OCI-LY7 (cell line): ENCODE data around the gene SGK1. TPM values are rescaled to one million over a fixed set of nuclear protein-coding genes. Genes with fewer than 3 reads are reported as not detected.
"Not testable (repeated sequence)": the region's sequence is repeated elsewhere in the genome, so short reads cannot be mapped to it uniquely, and the experiment has no call there.

Source experiments
- BruUV-seq: library from RNA; stranded (reverse); fragments of 400-500 nt; replicated peaks from 2 replicates; lab custom pipeline; 2021; lab: Mats Ljungman, UMichigan
- CTCF ChIA-PET: fragments of 300-600 bp; sonication (Branson Sonifier 250); formaldehyde crosslinking; loops from one replicate; lab custom pipeline; 2022; ENCODE audit warnings: antibody characterized with exemption; ENCODE audit not compliant: unreplicated experiment; lab: Charles Lee
- POLR2A ChIA-PET: fragments of 300-600 bp; sonication (Branson Sonifier 250); formaldehyde crosslinking; loops from one replicate; lab custom pipeline; 2022; ENCODE audit warnings: antibody characterized with exemption; lab: Charles Lee
- DNase-seq: peaks from one replicate; pipeline ENCODE4 v3.0.0-alpha.2; 2015; ENCODE audit warnings: low spot score
- H2AFZ ChIP-seq: fragments of 200-600 bp; sonication (generic), shearing (Covaris generic); 2 replicates; pipeline ENCODE4 v1.6.1; 2014; ENCODE audit warnings: mild to moderate bottlenecking, antibody characterized with exemption, low read length, moderate library complexity
- H3K27ac ChIP-seq: fragments of 200-600 bp; sonication (generic); 2 replicates; pipeline ENCODE4 v1.5.1; 2014; ENCODE audit warnings: mixed run types, low read depth, mild to moderate bottlenecking, moderate library complexity, low read length, inconsistent platforms; ENCODE audit not compliant: poor library complexity, severe bottlenecking
- H3K36me3 ChIP-seq: fragments of 200-600 bp; sonication (generic); 2 replicates; pipeline ENCODE4 v1.6.1; 2014; ENCODE audit warnings: mild to moderate bottlenecking, antibody characterized with exemption, low read length, moderate library complexity, mixed read lengths; ENCODE audit not compliant: insufficient read depth
- H3K4me1 ChIP-seq: fragments of 200-600 bp; sonication (generic); 2 replicates; pipeline ENCODE4 v1.5.1; 2014; ENCODE audit warnings: mild to moderate bottlenecking, low read length; ENCODE audit not compliant: insufficient read depth, poor library complexity, severe bottlenecking
- H3K4me2 ChIP-seq: fragments of 200-600 bp; sonication (generic); 2 replicates; pipeline ENCODE4 v1.6.1; 2014; ENCODE audit warnings: mild to moderate bottlenecking, low read length
- H3K4me3 ChIP-seq: fragments of 200-600 bp; sonication (generic); 2 replicates; pipeline ENCODE4 v1.5.1; 2014; ENCODE audit warnings: mild to moderate bottlenecking, low read depth, low read length; ENCODE audit not compliant: poor library complexity, severe bottlenecking
- H3K79me2 ChIP-seq: fragments of 200-600 bp; sonication (generic); 2 replicates; pipeline ENCODE4 v1.6.1; 2016; ENCODE audit warnings: low read depth, mild to moderate bottlenecking, low read length, moderate library complexity, mixed read lengths; ENCODE audit not compliant: insufficient read depth
- H3K9me2 ChIP-seq: fragments of 200-600 bp; sonication (generic); 2 replicates; pipeline ENCODE4 v1.6.1; 2016; ENCODE audit warnings: mild to moderate bottlenecking, low read length, mixed read lengths; ENCODE audit not compliant: insufficient read depth
- H3K9me3 ChIP-seq: fragments of 200-600 bp; sonication (generic); 2 replicates; pipeline ENCODE4 v1.6.1; 2014; ENCODE audit warnings: mild to moderate bottlenecking, mixed run types, low read length, mixed read lengths
- H4K20me1 ChIP-seq: fragments of 200-600 bp; sonication (generic); 2 replicates; pipeline ENCODE4 v1.6.1; 2014; ENCODE audit warnings: mild to moderate bottlenecking, antibody characterized with exemption, low read length, moderate library complexity, mixed read lengths; ENCODE audit not compliant: insufficient read depth
- CTCF ChIP-seq: fragments of 200-600 bp; sonication (generic); conservative IDR thresholded peaks from 2 replicates; pipeline ENCODE4 v1.5.1; 2014; ENCODE audit warnings: mild to moderate bottlenecking, antibody characterized with exemption, low read length, moderate library complexity, mixed read lengths
- EZH2phosphoT487 ChIP-seq: fragments of 200-600 bp; sonication (generic); IDR thresholded peaks from 2 replicates; pipeline ENCODE4 v1.6.1; 2018; ENCODE audit warnings: low read depth, borderline replicate concordance, mild to moderate bottlenecking, mixed run types, antibody characterized with exemption, low read length, moderate library complexity, mixed read lengths
- intact Hi-C: fragments of 100-400 bp; cut with micrococcal nuclease; formaldehyde crosslinking; loops from one replicate; pipeline ENCODE4 v1.10.0; 2022; ENCODE audit not compliant: unreplicated experiment
- total RNA-seq, 2 experiments: library from RNA; depleted of rRNA in 1 of 2; stranded (reverse); fragments of >200 nt in 1 of 2; shearing (Covaris generic) in 1 of 2; gene quantifications; 2 replicates each; pipeline ENCODE4 v1.2.3, GENCODE V29; 2014 to 2022

SGK1 gene
- total RNA-seq, 2 experiments from 2014 or later, result 5.2 to 27.6 TPM

GRCh38 chr6:134185277-134185676 lies 132.6 kb downstream of the SGK1 start:
- intact Hi-C loops, result no loop called here
- Histone ChIP-seq H3K4me3 (no peak overlapping the region), H3K4me2 (no peak overlapping the region), H3K27ac (no peak overlapping the region), H3K9me3 (no peaks in the 10 kb centered on the region), H4K20me1 (no peaks in the 10 kb centered on the region), H2AFZ (no peak overlapping the region), H3K36me3 (no peaks in the 10 kb centered on the region), H3K79me2 (no peaks in the 10 kb centered on the region), H3K4me1 (peaks cover 16% of the 10 kb centered on the region), H3K9me2 (no peaks in the 10 kb centered on the region)
- POLR2A ChIA-PET, result no interaction called here
- no peak for DNase-seq
- TF ChIP-seq CTCF (no peak), EZH2phosphoT487 (no peak)
- CTCF ChIA-PET, result no interaction called here
- no TSS peak for BruUV-seq

- intact Hi-C loops, result no loop called here
- H3K9me2 ChIP-seq, result no peaks in the 10 kb centered on the region
- no peak overlapping the region for H2AFZ ChIP-seq
- ChIA-PET CTCF (no interaction called here), POLR2A (interaction anchor here (0.7 to 1.1 kb wide), 3 partner anchors 54 to 1139 kb away, joined by 3 to 4 read pairs (median 3); no protein-coding TSS in a partner anchor)
- H3K4me2 ChIP-seq, result no peak overlapping the region
- H3K27ac ChIP-seq, result no peak overlapping the region
- peaks cover 16% of the 10 kb centered on the region for H3K4me1 ChIP-seq
- no peaks in the 10 kb centered on the region for H4K20me1 ChIP-seq
- H3K79me2 ChIP-seq, result no peaks in the 10 kb centered on the region
- no peak for DNase-seq
- H3K36me3 ChIP-seq, result no peaks in the 10 kb centered on the region
- no TSS peak for BruUV-seq
- H3K9me3 ChIP-seq, result no peaks in the 10 kb centered on the region
- H3K4me3 ChIP-seq, result no peak overlapping the region
- TF ChIP-seq EZH2phosphoT487 (no peak), CTCF (no peak)
Measured at GRCh38 chr6:134183844-134184243, 134.1 kb downstream of the SGK1 start.

GRCh38 chr6:134182528-134182927 lies 135.4 kb downstream of the SGK1 start:
- no TSS peak for BruUV-seq
- H3K4me2 ChIP-seq, result no peak overlapping the region
- no peaks in the 10 kb centered on the region for H3K36me3 ChIP-seq
- no peaks in the 10 kb centered on the region for H3K79me2 ChIP-seq
- H3K4me1 ChIP-seq, result peaks cover 28% of the 10 kb centered on the region
- no peak overlapping the region for H3K27ac ChIP-seq
- no peaks in the 10 kb centered on the region for H4K20me1 ChIP-seq
- CTCF ChIA-PET, result no interaction called here
- H3K9me3 ChIP-seq, result no peaks in the 10 kb centered on the region
- no peak overlapping the region for H2AFZ ChIP-seq
- intact Hi-C loops, result no loop called here
- no peak for DNase-seq
- H3K4me3 ChIP-seq, result no peak overlapping the region
- no peaks in the 10 kb centered on the region for H3K9me2 ChIP-seq
- POLR2A ChIA-PET, result no interaction called here
- no peak for TF ChIP-seq EZH2phosphoT487
- no peak for TF ChIP-seq CTCF

- intact Hi-C loops, CTCF ChIA-PET, H3K9me2 ChIP-seq, H3K36me3 ChIP-seq, H4K20me1 ChIP-seq, BruUV-seq, H3K9me3 ChIP-seq, DNase-seq, H3K4me2 ChIP-seq, H3K79me2 ChIP-seq, H3K4me3 ChIP-seq, H3K27ac ChIP-seq: not testable (repeated sequence)
- POLR2A ChIA-PET, result interaction anchor here (0.6 to 1.3 kb wide), 3 partner anchors 52 to 333 kb away, joined by 3 read pairs; no protein-coding TSS in a partner anchor
- Histone ChIP-seq H2AFZ (peak overlapping the region; percentile 2; the same call in 1 of the 2 replicates), H3K4me1 (peaks cover 28% of the 10 kb centered on the region)
Measured at GRCh38 chr6:134181726-134182125, 136.2 kb downstream of the SGK1 start.
